ENCODE results near the gene FOXL1.

GRCh38 chr16:86579268-86580062 lies 1.1 kb downstream of the FOXL1 start:
- TF ChIP-seq, protein P1, sequence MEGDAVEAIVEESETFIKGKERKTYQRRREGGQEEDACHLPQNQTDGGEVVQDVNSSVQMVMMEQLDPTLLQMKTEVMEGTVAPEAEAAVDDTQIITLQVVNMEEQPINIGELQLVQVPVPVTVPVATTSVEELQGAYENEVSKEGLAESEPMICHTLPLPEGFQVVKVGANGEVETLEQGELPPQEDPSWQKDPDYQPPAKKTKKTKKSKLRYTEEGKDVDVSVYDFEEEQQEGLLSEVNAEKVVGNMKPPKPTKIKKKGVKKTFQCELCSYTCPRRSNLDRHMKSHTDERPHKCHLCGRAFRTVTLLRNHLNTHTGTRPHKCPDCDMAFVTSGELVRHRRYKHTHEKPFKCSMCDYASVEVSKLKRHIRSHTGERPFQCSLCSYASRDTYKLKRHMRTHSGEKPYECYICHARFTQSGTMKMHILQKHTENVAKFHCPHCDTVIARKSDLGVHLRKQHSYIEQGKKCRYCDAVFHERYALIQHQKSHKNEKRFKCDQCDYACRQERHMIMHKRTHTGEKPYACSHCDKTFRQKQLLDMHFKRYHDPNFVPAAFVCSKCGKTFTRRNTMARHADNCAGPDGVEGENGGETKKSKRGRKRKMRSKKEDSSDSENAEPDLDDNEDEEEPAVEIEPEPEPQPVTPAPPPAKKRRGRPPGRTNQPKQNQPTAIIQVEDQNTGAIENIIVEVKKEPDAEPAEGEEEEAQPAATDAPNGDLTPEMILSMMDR (IDR thresholded peaks at IDR 0.05), result no peak
- TF ChIP-seq POLR2A (IDR thresholded peaks at IDR 0.05), result no peak

Data from uterus (tissue), 2 donors.